HFF-Myc (cell line): ENCODE measurements around the gene RALGAPA1.

Experiments used
- DNase-seq: peaks from one replicate; pipeline ENCODE4 v3.0.0-alpha.2; 2011; ENCODE audit warnings: low read depth; ENCODE audit errors: extremely low read depth
- H3K4me3 ChIP-seq: replicated peaks from 2 replicates; pipeline ENCODE4 v1.5.1; 2011; ENCODE audit warnings: low read depth, mild to moderate bottlenecking, control low read depth, low read length
- CTCF ChIP-seq: IDR thresholded peaks from 2 replicates; pipeline ENCODE4 v1.5.1; 2012; ENCODE audit warnings: mild to moderate bottlenecking, low read depth, low read length, control low read depth; ENCODE audit errors: missing control alignments

The RALGAPA1 gene

GRCh38 chr14:35808076-35808637 is 938 bp downstream of the RALGAPA1 start:
- H3K4me3 ChIP-seq: peak overlapping the region; percentile 75
- no peak for TF ChIP-seq CTCF
- no peak for DNase-seq

- DNase-seq: no peak
- TF ChIP-seq CTCF: no peak
- peak overlapping the region; percentile 75 for H3K4me3 ChIP-seq
These were observed 1.7 kb downstream of the RALGAPA1 start for GRCh38 chr14:35807131-35807961.

- H3K4me3 ChIP-seq: no peak overlapping the region
- TF ChIP-seq CTCF: no peak
- no peak for DNase-seq
These were observed 2.8 kb downstream of the RALGAPA1 start for GRCh38 chr14:35806006-35806907.

GRCh38 chr14:35797796-35798195 is 11.3 kb downstream of the RALGAPA1 start:
- DNase-seq: no peak
- H3K4me3 ChIP-seq: no peak overlapping the region
- TF ChIP-seq CTCF: no peak

- no peak for TF ChIP-seq CTCF
- DNase-seq: no peak
- no peak overlapping the region for H3K4me3 ChIP-seq
These were observed 19.4 kb downstream of the RALGAPA1 start for GRCh38 chr14:35789651-35790050.

GRCh38 chr14:35786856-35787255 is 22.2 kb downstream of the RALGAPA1 start:
- no peak overlapping the region for H3K4me3 ChIP-seq
- TF ChIP-seq CTCF: no peak
- no peak for DNase-seq
